GM19351 (cell line): ENCODE measurements around the gene CCDC6.
A peak's percentile ranks its signal among the peaks of the same experiment; 100 is the strongest.

Source experiments
- ATAC-seq: cut with Tn5 transposase; IDR thresholded peaks from one replicate; pipeline ENCODE4 v1.9.1; 2021; ENCODE audit warnings: mild to moderate bottlenecking, moderate library complexity; ENCODE audit not compliant: unreplicated experiment

Gene CCDC6

DNA sequence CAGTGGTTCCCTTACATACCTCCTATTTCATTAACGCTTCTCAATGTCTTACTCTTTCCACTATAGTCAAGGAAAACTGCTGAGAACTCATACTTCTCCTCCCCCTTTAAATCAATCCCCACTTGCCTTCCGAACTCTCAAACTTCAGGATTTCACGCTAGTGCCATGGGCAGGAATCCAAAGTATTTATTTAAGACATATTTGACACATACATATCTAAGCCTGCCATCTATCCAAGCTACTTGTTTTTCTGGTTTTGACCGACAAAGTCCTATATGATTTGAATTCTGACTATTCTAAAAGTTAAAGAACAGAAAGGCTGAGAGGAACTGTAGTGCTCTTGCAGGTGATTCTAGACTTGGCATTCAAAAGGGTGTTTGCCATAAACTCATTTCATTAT lies 51.8 kb downstream of the CCDC6 start:
- ATAC-seq = no peak

DNA sequence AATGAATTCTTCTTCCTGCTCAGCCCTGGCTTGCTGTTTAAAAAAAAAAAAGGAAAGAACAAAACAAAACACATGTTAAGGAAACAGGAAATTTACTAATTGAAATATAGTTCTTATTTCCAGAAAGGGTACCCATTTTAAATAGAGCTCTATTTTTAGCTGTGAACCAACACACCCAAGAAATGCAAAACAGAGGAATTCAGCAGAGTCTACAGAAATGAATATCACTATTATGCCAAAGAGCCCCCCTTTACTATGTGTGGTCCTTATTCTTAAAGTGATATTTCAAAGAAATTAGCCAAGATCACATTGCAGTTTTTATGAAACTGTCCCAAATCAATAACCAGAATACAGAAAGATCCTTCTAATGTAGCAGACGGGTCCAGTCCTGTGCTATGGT lies 53.7 kb downstream of the CCDC6 start:
- ATAC-seq = no peak

DNA sequence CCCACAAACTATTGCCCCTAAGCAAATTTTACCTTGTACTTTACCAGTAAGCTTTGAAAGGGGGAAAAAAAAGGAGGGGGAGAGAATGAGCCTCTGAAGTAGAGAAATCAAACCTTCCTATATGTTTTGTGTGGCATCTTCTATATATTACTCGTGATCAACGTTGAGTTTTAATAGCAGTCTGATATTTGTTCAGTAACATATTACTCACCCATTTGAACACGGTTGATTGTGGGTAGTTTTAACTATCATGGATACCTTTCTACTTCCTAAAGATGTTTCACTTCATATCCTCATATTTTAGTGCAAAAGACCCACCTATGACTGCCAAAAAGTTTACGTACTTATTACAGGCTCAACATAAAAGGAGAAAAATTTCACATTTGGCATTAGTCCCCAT lies 54.5 kb downstream of the CCDC6 start:
- ATAC-seq = no peak

GRCh38 chr10:59847888-59848287 lies 58.5 kb downstream of the CCDC6 start:
- no peak for ATAC-seq

GRCh38 chr10:59847326-59847725 lies 59.0 kb downstream of the CCDC6 start:
- ATAC-seq = no peak

DNA sequence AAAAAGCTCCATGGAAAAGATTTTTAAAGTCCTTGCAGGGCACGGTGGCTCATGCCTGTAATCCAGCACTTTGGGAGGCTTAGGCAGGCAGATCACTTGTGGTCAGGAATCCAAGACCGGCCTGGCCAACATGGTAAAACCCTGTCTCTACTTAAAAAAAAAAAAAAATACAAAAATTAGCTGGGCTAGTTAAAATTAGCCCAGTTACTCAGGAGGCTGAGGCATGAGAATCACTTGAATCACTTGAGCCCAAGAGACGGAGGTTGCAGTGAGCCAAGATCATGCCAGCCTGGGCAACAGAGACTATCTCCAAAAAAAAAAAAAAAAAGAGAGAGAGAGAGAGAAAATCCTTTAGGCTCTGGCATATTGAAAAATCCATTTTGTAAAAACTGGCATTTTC lies 61.9 kb downstream of the CCDC6 start:
- ATAC-seq = no peak

- ATAC-seq = no peak
Observed at GRCh38 chr10:59843748-59844147, 62.6 kb downstream of the CCDC6 start.

DNA sequence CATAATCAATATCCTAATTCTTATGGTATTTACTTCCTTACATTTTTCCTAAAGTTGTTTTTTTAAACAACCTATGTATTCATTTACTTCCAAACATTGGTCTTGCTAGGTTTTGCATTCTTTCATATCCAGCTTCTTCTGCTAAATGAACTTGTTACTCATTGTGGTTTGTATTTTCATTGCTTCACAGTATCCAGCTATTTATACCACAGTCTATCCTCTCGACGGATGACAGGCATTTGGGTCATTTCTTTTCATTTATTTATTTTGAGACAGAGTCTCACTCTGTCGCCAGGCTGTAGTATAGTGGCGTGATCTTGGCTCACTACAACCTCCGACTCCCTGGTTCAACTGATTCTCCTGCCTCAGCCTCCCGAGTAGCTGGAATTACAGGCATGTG lies 66.8 kb downstream of the CCDC6 start:
- no peak for ATAC-seq

- ATAC-seq = no peak
Observed at GRCh38 chr10:59838085-59838789, 68.1 kb downstream of the CCDC6 start.

- no peak for ATAC-seq
Observed at GRCh38 chr10:59833810-59834209, 72.5 kb downstream of the CCDC6 start.

GRCh38 chr10:59832506-59832905 lies 73.8 kb downstream of the CCDC6 start:
- no peak for ATAC-seq

DNA sequence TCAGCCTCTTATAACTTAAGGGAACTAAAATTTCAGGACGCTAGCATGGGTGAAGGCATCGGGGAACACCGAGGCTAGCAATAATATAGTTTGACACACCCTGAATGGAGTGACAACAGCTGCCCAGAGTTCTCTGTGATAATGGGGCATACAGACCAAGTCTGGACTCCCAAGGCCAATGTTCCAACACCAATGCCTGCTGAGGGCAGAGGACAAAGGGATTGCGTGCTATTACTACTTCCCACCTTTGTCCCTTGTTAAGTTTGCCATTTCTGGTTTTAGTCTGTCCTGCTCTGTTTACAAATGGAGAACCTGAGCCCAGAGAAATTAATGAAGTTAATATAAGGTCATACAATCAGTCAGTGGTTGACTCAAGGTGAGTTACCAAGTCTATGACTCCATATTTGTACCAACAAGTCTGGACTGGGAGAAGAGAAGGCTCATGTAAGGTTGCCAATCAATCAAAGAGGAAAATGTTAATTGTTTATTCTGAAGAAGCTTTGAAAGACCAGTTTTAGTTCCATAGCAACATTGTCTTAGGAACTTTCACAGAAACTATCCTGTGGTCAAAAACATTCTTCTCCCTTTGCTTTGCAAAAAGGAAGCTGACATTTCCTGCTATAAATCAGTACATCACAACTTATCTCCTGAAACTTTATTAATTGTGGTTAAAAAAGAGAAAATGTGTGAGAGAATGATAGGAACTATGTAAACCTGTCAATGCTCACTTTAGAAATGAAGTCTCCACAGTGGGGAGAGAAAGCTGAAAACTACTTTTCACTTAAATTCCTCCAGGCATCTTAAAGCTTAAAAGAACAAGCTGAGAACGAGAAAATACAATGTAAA lies 74.5 kb downstream of the CCDC6 start:
- ATAC-seq = no peak

GRCh38 chr10:59830601-59831259 lies 75.6 kb downstream of the CCDC6 start:
- ATAC-seq = no peak

GRCh38 chr10:59829601-59830000 lies 76.8 kb downstream of the CCDC6 start:
- peak; percentile 82 for ATAC-seq

DNA sequence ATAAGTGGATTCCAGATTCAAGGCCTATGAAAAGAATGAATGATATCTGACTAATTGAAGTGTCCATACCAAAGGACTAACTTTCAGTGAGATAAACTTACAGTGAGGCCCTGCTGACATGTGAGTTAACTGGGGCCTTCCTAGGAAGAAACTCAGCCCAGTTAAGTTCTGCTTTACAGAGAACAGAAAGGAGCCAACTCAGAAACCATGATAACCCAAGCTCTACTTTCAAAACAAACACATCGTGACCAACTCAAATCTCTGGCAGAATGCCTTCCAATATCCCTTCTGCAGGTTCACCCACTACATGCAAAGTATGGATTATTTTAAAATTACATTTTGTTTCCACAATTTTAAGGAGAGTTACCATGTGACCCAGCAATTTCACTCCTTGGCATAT lies 77.3 kb downstream of the CCDC6 start:
- peak; percentile 44 for ATAC-seq

- no peak for ATAC-seq
Observed at GRCh38 chr10:59825932-59826331, 80.4 kb downstream of the CCDC6 start.

GRCh38 chr10:59823751-59824150 lies 82.6 kb downstream of the CCDC6 start:
- ATAC-seq = no peak

GRCh38 chr10:59823111-59823510 lies 83.2 kb downstream of the CCDC6 start:
- no peak for ATAC-seq

DNA sequence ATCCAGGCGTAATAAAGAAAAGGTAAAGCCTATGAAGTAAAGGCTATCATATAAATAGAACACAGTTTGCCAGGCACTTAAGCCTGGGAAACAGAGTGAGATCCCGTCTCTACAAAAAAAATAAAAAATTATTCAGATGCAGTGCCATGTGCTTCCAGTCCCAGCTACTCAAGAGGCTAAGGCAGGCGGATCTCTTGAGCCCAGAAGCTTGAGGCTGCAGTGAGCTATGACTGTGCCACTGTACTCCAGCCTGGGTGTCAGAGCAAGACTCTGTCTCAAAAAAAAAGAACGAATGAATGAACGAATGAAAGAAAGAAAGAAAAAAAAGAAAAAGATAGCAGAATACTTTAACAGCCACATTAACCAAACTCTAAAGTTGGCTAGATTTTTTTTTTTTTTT lies 85.9 kb downstream of the CCDC6 start:
- ATAC-seq = no peak

GRCh38 chr10:59819683-59820082 lies 86.7 kb downstream of the CCDC6 start:
- ATAC-seq = no peak

DNA sequence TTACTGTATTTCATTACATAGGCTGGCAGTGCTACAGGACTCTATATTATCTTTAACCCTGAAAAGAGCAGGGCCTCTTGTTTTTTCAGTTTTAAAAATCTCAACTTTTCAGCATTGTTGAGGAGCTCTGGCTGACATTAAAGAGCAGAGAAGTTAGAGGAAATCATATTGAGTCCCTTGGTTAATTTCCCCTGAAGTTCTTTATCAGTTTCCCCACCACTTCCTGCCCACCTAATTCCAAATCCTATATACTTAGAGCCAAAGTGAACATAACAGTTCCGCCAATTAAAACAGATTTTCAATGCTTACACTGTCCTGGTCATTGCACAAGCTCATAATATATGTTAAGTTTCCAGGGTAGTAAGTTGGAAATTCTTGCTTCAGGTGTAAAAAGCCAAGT lies 87.1 kb downstream of the CCDC6 start:
- ATAC-seq = no peak

- no peak for ATAC-seq
Observed at GRCh38 chr10:59817773-59818172, 88.6 kb downstream of the CCDC6 start.
